Activated CD8-positive, alpha-beta T cell treated with anti-CD3 and anti-CD28 coated beads for 36 hours (primary cell): Measurements from ENCODE around the gene TTC29. TPM values are rescaled to one million over a fixed set of nuclear protein-coding genes. Genes with fewer than 3 reads are reported as not detected.

Experiments
- ATAC-seq: fragments of 200-7000 bp; cut with Tn5 transposase; one replicate; pipeline ENCODE4 v1.10.0; 2021; ENCODE audit warnings: mild to moderate bottlenecking, moderate library complexity
- CTCF ChIA-PET: fragments of 350-600 bp; sonication (Branson Sonifier 250); formaldehyde crosslinking; loops from one replicate; lab custom pipeline; 2021; ENCODE audit warnings: antibody characterized with exemption; lab: Charles Lee
- POLR2A ChIA-PET: fragments of 350-600 bp; sonication (Branson Sonifier 250); formaldehyde crosslinking; loops from one replicate; lab custom pipeline; 2021; ENCODE audit warnings: antibody characterized with exemption; lab: Charles Lee
- DNase-seq: peaks from one replicate; pipeline ENCODE4 v3.0.0-alpha.2; 2020
- H3K27ac Mint-ChIP-seq: one replicate; pipeline ENCODE4 v1.8.0; 2021; ENCODE audit warnings: mild to moderate bottlenecking, mixed read lengths
- H3K27me3 Mint-ChIP-seq: one replicate; pipeline ENCODE4 v1.8.0; 2021; ENCODE audit warnings: mixed read lengths
- H3K36me3 Mint-ChIP-seq: one replicate; pipeline ENCODE4 v1.8.0; 2021; ENCODE audit warnings: low read depth, mixed read lengths
- H3K4me1 Mint-ChIP-seq: one replicate; pipeline ENCODE4 v1.8.0; 2021; ENCODE audit warnings: low read depth, mixed read lengths
- H3K4me3 Mint-ChIP-seq: one replicate; pipeline ENCODE4 v1.8.0; 2021; ENCODE audit warnings: mild to moderate bottlenecking, moderate library complexity, mixed read lengths
- H3K9me3 Mint-ChIP-seq: one replicate; pipeline ENCODE4 v1.8.0; 2021; ENCODE audit warnings: mixed read lengths
- CTCF ChIP-seq: fragments of 200-600 bp; IDR thresholded peaks from one replicate; pipeline ENCODE4 v1.8.0; 2022; ENCODE audit warnings: antibody characterized with exemption, mild to moderate bottlenecking
- intact Hi-C: fragments of 100-400 bp; cut with micrococcal nuclease; formaldehyde crosslinking; loops from one replicate; pipeline ENCODE4 v1.10.0; 2022
- total RNA-seq, 2 experiments: library from RNA; stranded (reverse); gene quantifications; one replicate each; pipeline ENCODE4 v1.2.3, GENCODE V29; 2021

TTC29 gene
- total RNA-seq = not detected

GRCh38 chr4:146945556-146946374 is at the start of gene TTC29:
TSS of gene TTC29 (minus strand) at chr4:146945864. CDS start at chr4:146939895, 5,969 bp downstream.
- no peaks in the 10 kb centered on the region for H3K9me3 Mint-ChIP-seq
- peak; percentile 100 for ATAC-seq

GRCh38 chr4:146981651-146982050 is 36.0 kb upstream of the TTC29 start:
- ATAC-seq = no peak
- no peak overlapping the region for H3K27ac Mint-ChIP-seq
- ChIA-PET POLR2A (no interaction called here), CTCF (no interaction called here)
- H3K4me3 Mint-ChIP-seq = no peak overlapping the region
- peaks cover 2% of the 10 kb centered on the region for H3K9me3 Mint-ChIP-seq
- peaks cover 1% of the 10 kb centered on the region for H3K27me3 Mint-ChIP-seq
- no peak for DNase-seq
- TF ChIP-seq CTCF = no peak
- H3K36me3 Mint-ChIP-seq = no peaks in the 10 kb centered on the region
- intact Hi-C loops = no loop called here
- no peaks in the 10 kb centered on the region for H3K4me1 Mint-ChIP-seq

More at GRCh38 chr4:146945556-146946374, at the start of gene TTC29:
- intact Hi-C loops = no loop called here
- DNase-seq = peak; percentile 91
- Mint-ChIP-seq H3K4me3 (peak within 1 kb of the TSS; percentile 69), H3K27ac (no peak within 1 kb of the TSS), H3K27me3 (peaks cover 21% of the 10 kb centered on the region), H3K4me1 (peaks cover 19% of the 10 kb centered on the region), H3K36me3 (no peaks in the 10 kb centered on the region)
- TF ChIP-seq CTCF = no peak
- CTCF ChIA-PET = interaction anchor here (0.7 to 0.8 kb wide), 2 partner anchors 9 to 30 kb away, joined by 3 read pairs; no protein-coding TSS in a partner anchor
- POLR2A ChIA-PET = no interaction called here

DNA sequence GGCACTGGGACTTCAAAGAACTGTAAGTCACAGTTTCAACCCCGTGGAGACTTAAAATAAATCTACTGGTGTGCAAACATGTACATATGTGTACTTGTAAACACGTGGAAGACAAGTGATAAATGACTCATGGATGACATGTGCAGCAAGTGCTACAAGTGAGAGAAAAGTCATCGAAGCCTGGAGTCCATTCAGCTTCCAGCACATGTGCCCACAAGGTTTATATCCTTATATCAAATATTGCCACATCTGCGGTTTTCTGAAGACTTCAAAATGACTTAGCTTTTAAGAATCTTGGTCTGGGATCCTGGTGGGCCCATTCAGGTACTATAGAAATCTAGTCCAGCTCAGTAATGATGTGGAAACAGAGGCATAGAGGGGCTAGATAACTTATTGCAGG is 33.0 kb upstream of the TTC29 start:
- H3K9me3 Mint-ChIP-seq = no peaks in the 10 kb centered on the region
- H3K4me3 Mint-ChIP-seq = no peak overlapping the region
- ATAC-seq (no peak), DNase-seq (no peak)
- ChIA-PET CTCF (no interaction called here), POLR2A (no interaction called here)
- H3K27me3 Mint-ChIP-seq = peaks cover 7% of the 10 kb centered on the region
- H3K27ac Mint-ChIP-seq = no peak overlapping the region
- intact Hi-C loops = no loop called here
- no peaks in the 10 kb centered on the region for H3K36me3 Mint-ChIP-seq
- no peak for TF ChIP-seq CTCF
- H3K4me1 Mint-ChIP-seq = no peaks in the 10 kb centered on the region

- ATAC-seq = no peak
- Mint-ChIP-seq H3K27me3 (peaks cover 6% of the 10 kb centered on the region), H3K36me3 (no peaks in the 10 kb centered on the region), H3K4me3 (no peak overlapping the region), H3K27ac (no peak overlapping the region), H3K9me3 (no peaks in the 10 kb centered on the region), H3K4me1 (no peaks in the 10 kb centered on the region)
- intact Hi-C loops = no loop called here
- ChIA-PET CTCF (no interaction called here), POLR2A (no interaction called here)
- no peak for DNase-seq
- TF ChIP-seq CTCF = no peak
Measured at GRCh38 chr4:146976145-146976544, 30.5 kb upstream of the TTC29 start.

GRCh38 chr4:146975527-146975926 is 29.9 kb upstream of the TTC29 start:
- no peak for TF ChIP-seq CTCF
- no peak for DNase-seq
- CTCF ChIA-PET = no interaction called here
- H3K9me3 Mint-ChIP-seq = no peaks in the 10 kb centered on the region
- POLR2A ChIA-PET = no interaction called here
- no peak overlapping the region for H3K27ac Mint-ChIP-seq
- no peak for ATAC-seq
- no peak overlapping the region for H3K4me3 Mint-ChIP-seq
- intact Hi-C loops = no loop called here
- H3K4me1 Mint-ChIP-seq = no peaks in the 10 kb centered on the region
- peaks cover 6% of the 10 kb centered on the region for H3K27me3 Mint-ChIP-seq
- no peaks in the 10 kb centered on the region for H3K36me3 Mint-ChIP-seq
